IMR-90 (cell line): ENCODE data around the gene CDH2. TPM values are rescaled to one million over a fixed set of nuclear protein-coding genes. Genes with fewer than 3 reads are reported as not detected.
"Not testable (repeated sequence)": the region's sequence is repeated elsewhere in the genome, so short reads cannot be mapped to it uniquely, and the experiment has no call there.

Experiments used
- ATAC-seq: fragments of 200-7000 bp; cut with Tn5 transposase; 2 replicates; pipeline ENCODE4 v1.9.1; 2020; ENCODE audit warnings: low read depth, mild to moderate bottlenecking, moderate library complexity
- BruUV-seq: library from RNA; stranded (reverse); fragments of 400-500 nt; replicated peaks from 2 replicates; lab custom pipeline; 2021; lab: Mats Ljungman, UMichigan
- CTCF ChIA-PET: fragments of 300-600 bp; formaldehyde crosslinking; extraction: SDS; loops from one replicate; lab custom pipeline; 2021; ENCODE audit warnings: antibody characterized with exemption; lab: Yijun Ruan, JAX
- POLR2A ChIA-PET: fragments of 300-600 bp; sonication (Branson Sonifier 250); formaldehyde crosslinking; loops from one replicate; lab custom pipeline; 2022; ENCODE audit warnings: antibody characterized with exemption; ENCODE audit not compliant: unreplicated experiment; lab: Charles Lee
- DNase-seq: peaks from one replicate; pipeline ENCODE4 v3.0.0; 2013
- H2AFZ ChIP-seq: replicated peaks from 2 replicates; pipeline ENCODE3; 2013; ENCODE audit warnings: low read length, mild to moderate bottlenecking; ENCODE audit not compliant: poor library complexity
- H2AK5ac ChIP-seq: 2 replicates; pipeline ENCODE4 v1.6.1; 2013; ENCODE audit warnings: low read depth, low read length, inconsistent platforms
- H2AK9ac ChIP-seq: replicated peaks from 2 replicates; pipeline ENCODE3; 2013; ENCODE audit warnings: mild to moderate bottlenecking, low read depth, low read length, moderate library complexity; ENCODE audit not compliant: poor library complexity
- H2BK120ac ChIP-seq: 2 replicates; pipeline ENCODE4 v1.6.1; 2013; ENCODE audit warnings: low read depth, low read length, inconsistent platforms
- H2BK15ac ChIP-seq: 3 replicates; pipeline ENCODE4 v1.6.1; 2013; ENCODE audit warnings: low read depth, low read length, inconsistent platforms
- H2BK20ac ChIP-seq: 2 replicates; pipeline ENCODE4 v1.6.1; 2013; ENCODE audit warnings: low read depth, mild to moderate bottlenecking, inconsistent platforms, low read length, moderate library complexity
- H2BK5ac ChIP-seq: 2 replicates; pipeline ENCODE4 v1.6.1; 2013; ENCODE audit warnings: mild to moderate bottlenecking, low read depth, low read length, inconsistent platforms; ENCODE audit not compliant: poor library complexity, severe bottlenecking
- H3K14ac ChIP-seq: replicated peaks from 2 replicates; pipeline ENCODE4 v1.6.1; 2013; ENCODE audit warnings: low read depth, low read length, inconsistent platforms
- H3K18ac ChIP-seq: 2 replicates; pipeline ENCODE4 v1.6.1; 2013; ENCODE audit warnings: low read depth, low read length, control low read depth
- H3K23ac ChIP-seq: 2 replicates; pipeline ENCODE4 v1.6.1; 2013; ENCODE audit warnings: low read depth, low read length, inconsistent platforms
- H3K27ac ChIP-seq: 2 replicates; pipeline ENCODE4 v1.5.1; 2013; ENCODE audit warnings: mild to moderate bottlenecking, control low read depth, low read length; ENCODE audit not compliant: insufficient read depth
- H3K27me3 ChIP-seq: 2 replicates; pipeline ENCODE4 v1.6.1; 2013; ENCODE audit warnings: low read length; ENCODE audit not compliant: control insufficient read depth, insufficient read depth
- H3K36me3 ChIP-seq: 2 replicates; pipeline ENCODE4 v1.6.1; 2013; ENCODE audit warnings: low read length, mixed read lengths; ENCODE audit not compliant: control insufficient read depth, insufficient read depth
- H3K4ac ChIP-seq: 2 replicates; pipeline ENCODE4 v1.6.1; 2013; ENCODE audit warnings: low read depth, low read length, inconsistent platforms
- H3K4me1 ChIP-seq: 2 replicates; pipeline ENCODE4 v1.6.1; 2013; ENCODE audit warnings: low read length, mixed read lengths; ENCODE audit not compliant: control insufficient read depth, insufficient read depth
- H3K4me2 ChIP-seq: 2 replicates; pipeline ENCODE4 v1.6.1; 2013; ENCODE audit warnings: low read depth, mild to moderate bottlenecking, control low read depth, low read length, moderate library complexity
- H3K4me3 ChIP-seq: 2 replicates; pipeline ENCODE4 v1.5.1; 2013; ENCODE audit warnings: low read depth, mild to moderate bottlenecking, control low read depth, low read length, moderate library complexity; ENCODE audit not compliant: insufficient read depth
- H3K56ac ChIP-seq: 2 replicates; pipeline ENCODE4 v1.6.1; 2013; ENCODE audit warnings: low read length, inconsistent platforms; ENCODE audit not compliant: insufficient read depth; ENCODE audit errors: extremely low read depth
- H3K79me1 ChIP-seq, 2 experiments: 2 replicates each; pipeline ENCODE4 v1.6.1; 2013; ENCODE audit warnings: low read length in 2 of 2, inconsistent platforms in 1 of 2, low read depth in 1 of 2
- H3K9ac ChIP-seq: 2 replicates; pipeline ENCODE4 v1.6.1; 2013; ENCODE audit warnings: low read depth, low read length, control low read depth
- H3K9me1 ChIP-seq: 2 replicates; pipeline ENCODE4 v1.6.1; 2013; ENCODE audit warnings: low read length, inconsistent platforms; ENCODE audit not compliant: insufficient read depth
- H3K9me3 ChIP-seq: 2 replicates; pipeline ENCODE4 v1.6.1; 2013; ENCODE audit warnings: low read length; ENCODE audit not compliant: control insufficient read depth, insufficient read depth
- H4K20me1 ChIP-seq: 2 replicates; pipeline ENCODE4 v1.6.1; 2013; ENCODE audit warnings: low read length, inconsistent platforms; ENCODE audit not compliant: insufficient read depth
- H4K5ac ChIP-seq: 2 replicates; pipeline ENCODE4 v1.6.1; 2013; ENCODE audit warnings: mild to moderate bottlenecking, low read depth, low read length, control low read depth
- H4K8ac ChIP-seq, 2 experiments: 2 replicates each; pipeline ENCODE4 v1.6.1; 2013; ENCODE audit warnings: low read depth in 2 of 2, low read length in 2 of 2, control low read depth in 1 of 2, inconsistent platforms in 1 of 2
- H4K91ac ChIP-seq: 2 replicates; pipeline ENCODE4 v1.6.1; 2013; ENCODE audit warnings: low read depth, low read length, inconsistent platforms; ENCODE audit not compliant: insufficient read depth
- WGBS, 2 experiments: methylation state at CpG; one replicate each; pipeline versions ENCODE4 v1.1.5 to v1.1.7; 2013; ENCODE audit warnings: missing lambda C conversion rate in 2 of 2; ENCODE audit not compliant: insufficient read length in 1 of 2; ENCODE audit errors: extremely low coverage in 2 of 2; 5-methylcytosine and 5-hydroxymethylcytosine counted together
- dilution Hi-C: fragments of 300-500 bp; cut with HindIII; formaldehyde crosslinking; loops from one replicate; pipeline ENCODE4 v1.14.3; 2018; ENCODE audit warnings: low sequenced_read_pairs; ENCODE audit not compliant: unreplicated experiment
- in situ Hi-C: fragments of 300-500 bp; cut with MboI; formaldehyde crosslinking; loops from 3 replicates; pipeline ENCODE4 v1.14.3; 2019; ENCODE audit warnings: low sequenced_read_pairs, inconsistent platforms, mixed read lengths
- intact Hi-C: fragments of 100-400 bp; cut with micrococcal nuclease; formaldehyde crosslinking; loops from 2 replicates; pipeline ENCODE4 v1.10.0; 2022
- polyA plus RNA-seq, 3 experiments: library from polyadenylated mRNA; depleted of rRNA; stranded (reverse); fragments of >200 nt; gene quantifications; 2 replicates each; pipeline ENCODE4 v1.2.3, GENCODE V29; 2012; ENCODE audit warnings: low replicate concordance in 1 of 3
- total RNA-seq: library from RNA; depleted of rRNA; stranded (reverse); fragments of >200 nt; gene quantifications from 2 replicates; pipeline ENCODE4 v1.2.3, GENCODE V29; 2012

The CDH2 gene
- total and polyA plus RNA-seq, 2 of the 4 experiments (the other 2 are of a cell fraction) = 55.6 to 111 TPM

- H2AK5ac ChIP-seq, H3K9me3 ChIP-seq, ATAC-seq, H2AFZ ChIP-seq, H3K9ac ChIP-seq, H3K14ac ChIP-seq, H2BK120ac ChIP-seq, H4K5ac ChIP-seq, H3K4ac ChIP-seq, H3K27me3 ChIP-seq, H3K79me1 ChIP-seq, H2BK5ac ChIP-seq, POLR2A ChIA-PET, H3K4me1 ChIP-seq, H2BK20ac ChIP-seq, H4K20me1 ChIP-seq, H3K56ac ChIP-seq, intact Hi-C loops, dilution Hi-C loops, H3K27ac ChIP-seq, BruUV-seq, DNase-seq, H3K18ac ChIP-seq, H4K91ac ChIP-seq, H4K8ac ChIP-seq, H3K4me2 ChIP-seq, CTCF ChIA-PET, H3K23ac ChIP-seq, H2BK15ac ChIP-seq, in situ Hi-C loops, H2AK9ac ChIP-seq, H3K36me3 ChIP-seq, H3K9me1 ChIP-seq, H3K4me3 ChIP-seq: not testable (repeated sequence)
- no CpG with 5 or more reads among the region's 2 CpGs for WGBS, 2 experiments
Measured at GRCh38 chr18:27906189-27906588, 270.7 kb downstream of the CDH2 start.
